Loucy (cell line): ENCODE measurements around the gene SNRPB.

ENCODE experiments used
- H2AFZ ChIP-seq: fragments of 200-600 bp; sonication (generic); 2 replicates; pipeline ENCODE4 v1.6.0; 2016; ENCODE audit warnings: antibody characterized with exemption, mild to moderate bottlenecking, low read length, moderate library complexity
- H3F3A ChIP-seq: fragments of 200-600 bp; 2 replicates; pipeline ENCODE4 v1.6.0; 2016; ENCODE audit warnings: antibody characterized with exemption, low read depth, mild to moderate bottlenecking
- H3K27me3 ChIP-seq: fragments of 200-600 bp; sonication (generic); 2 replicates; pipeline ENCODE4 v1.6.1; 2014; ENCODE audit warnings: low read length, mild to moderate bottlenecking; ENCODE audit not compliant: insufficient read depth, poor library complexity, severe bottlenecking
- H3K36me3 ChIP-seq: fragments of 200-600 bp; sonication (generic); 2 replicates; pipeline ENCODE4 v1.6.1; 2016; ENCODE audit warnings: low read length; ENCODE audit not compliant: insufficient read depth
- H3K4me1 ChIP-seq: fragments of 200-600 bp; sonication (generic); 2 replicates; pipeline ENCODE4 v1.5.1; 2014; ENCODE audit warnings: low read length, mild to moderate bottlenecking; ENCODE audit not compliant: insufficient read depth, poor library complexity, severe bottlenecking
- H3K4me2 ChIP-seq: fragments of 200-600 bp; sonication (generic); 2 replicates; pipeline ENCODE4 v1.6.0; 2014; ENCODE audit warnings: antibody characterized with exemption, low read length, low read depth, mild to moderate bottlenecking; ENCODE audit not compliant: poor library complexity, severe bottlenecking
- H3K4me3 ChIP-seq: fragments of 200-600 bp; sonication (generic); 2 replicates; pipeline ENCODE4 v1.5.1; 2014; ENCODE audit warnings: low read length, mild to moderate bottlenecking, mixed read lengths; ENCODE audit not compliant: poor library complexity, severe bottlenecking
- H3K79me2 ChIP-seq: fragments of 200-600 bp; sonication (generic); 2 replicates; pipeline ENCODE4 v1.6.1; 2014; ENCODE audit warnings: low read length; ENCODE audit not compliant: insufficient read depth
- H3K9ac ChIP-seq: fragments of 200-600 bp; sonication (generic); 2 replicates; pipeline ENCODE4 v1.6.0; 2014; ENCODE audit warnings: mild to moderate bottlenecking, low read depth, low read length, moderate library complexity; ENCODE audit not compliant: poor library complexity, severe bottlenecking
- H3K9me2 ChIP-seq: fragments of 200-600 bp; sonication (generic); replicated peaks from 2 replicates; pipeline ENCODE4 v1.6.1; 2016; ENCODE audit warnings: low read depth, low read length, mixed read lengths
- H3K9me3 ChIP-seq: fragments of 200-600 bp; sonication (generic); 2 replicates; pipeline ENCODE4 v1.6.1; 2014; ENCODE audit warnings: mild to moderate bottlenecking, antibody characterized with exemption, low read length, low read depth; ENCODE audit not compliant: insufficient read depth
- H4K20me1 ChIP-seq: fragments of 200-600 bp; sonication (generic); 2 replicates; pipeline ENCODE4 v1.6.0; 2014; ENCODE audit warnings: antibody characterized with exemption, low read length, mild to moderate bottlenecking; ENCODE audit not compliant: insufficient read depth, poor library complexity, severe bottlenecking
- EZH2phosphoT487 ChIP-seq: fragments of 200-600 bp; IDR thresholded peaks from 2 replicates; pipeline ENCODE4 v1.6.1; 2018; ENCODE audit warnings: antibody characterized with exemption, mild to moderate bottlenecking, moderate library complexity, borderline replicate concordance
- TF ChIP-seq, protein P1 (sequence below): fragments of 200-600 bp; sonication (generic); conservative IDR thresholded peaks from 2 replicates; pipeline ENCODE4 v1.5.1; 2014; ENCODE audit warnings: mild to moderate bottlenecking, antibody characterized with exemption, low read length

Gene SNRPB

GRCh38 chr20:2418388-2418787 is 52.2 kb downstream of the SNRPB start:
- Histone ChIP-seq H4K20me1 (no peaks in the 10 kb centered on the region), H3K9me3 (no peaks in the 10 kb centered on the region), H3K4me1 (no peaks in the 10 kb centered on the region), H3K79me2 (no peaks in the 10 kb centered on the region), H2AFZ (no peak overlapping the region), H3K36me3 (no peaks in the 10 kb centered on the region), H3K27me3 (no peaks in the 10 kb centered on the region), H3K4me2 (no peak overlapping the region), H3K9ac (no peak overlapping the region), H3K4me3 (no peak overlapping the region), H3K9me2 (no peaks in the 10 kb centered on the region), H3F3A (no peaks in the 10 kb centered on the region)
- TF ChIP-seq, protein P1, sequence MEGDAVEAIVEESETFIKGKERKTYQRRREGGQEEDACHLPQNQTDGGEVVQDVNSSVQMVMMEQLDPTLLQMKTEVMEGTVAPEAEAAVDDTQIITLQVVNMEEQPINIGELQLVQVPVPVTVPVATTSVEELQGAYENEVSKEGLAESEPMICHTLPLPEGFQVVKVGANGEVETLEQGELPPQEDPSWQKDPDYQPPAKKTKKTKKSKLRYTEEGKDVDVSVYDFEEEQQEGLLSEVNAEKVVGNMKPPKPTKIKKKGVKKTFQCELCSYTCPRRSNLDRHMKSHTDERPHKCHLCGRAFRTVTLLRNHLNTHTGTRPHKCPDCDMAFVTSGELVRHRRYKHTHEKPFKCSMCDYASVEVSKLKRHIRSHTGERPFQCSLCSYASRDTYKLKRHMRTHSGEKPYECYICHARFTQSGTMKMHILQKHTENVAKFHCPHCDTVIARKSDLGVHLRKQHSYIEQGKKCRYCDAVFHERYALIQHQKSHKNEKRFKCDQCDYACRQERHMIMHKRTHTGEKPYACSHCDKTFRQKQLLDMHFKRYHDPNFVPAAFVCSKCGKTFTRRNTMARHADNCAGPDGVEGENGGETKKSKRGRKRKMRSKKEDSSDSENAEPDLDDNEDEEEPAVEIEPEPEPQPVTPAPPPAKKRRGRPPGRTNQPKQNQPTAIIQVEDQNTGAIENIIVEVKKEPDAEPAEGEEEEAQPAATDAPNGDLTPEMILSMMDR = no peak
- TF ChIP-seq EZH2phosphoT487 = no peak

DNA sequence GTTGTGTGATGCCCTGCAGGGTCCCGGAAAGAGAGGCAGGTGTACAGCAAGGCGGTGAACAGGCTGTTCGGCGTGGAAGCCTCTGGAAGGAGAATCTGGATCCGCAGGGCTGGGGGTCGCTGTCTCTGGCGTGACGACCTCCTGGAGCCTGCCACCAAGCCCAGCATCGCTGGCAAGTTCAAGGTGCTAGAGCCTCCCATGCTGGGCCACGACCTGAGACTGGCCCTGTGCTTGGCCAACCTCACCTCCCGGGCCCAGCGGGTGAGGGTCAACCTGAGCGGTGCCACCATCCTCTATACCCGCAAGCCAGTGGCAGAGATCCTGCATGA is 53.4 kb downstream of the SNRPB start:
- H3K27me3 ChIP-seq = no peaks in the 10 kb centered on the region
- no peaks in the 10 kb centered on the region for H3K9me3 ChIP-seq
- no peaks in the 10 kb centered on the region for H4K20me1 ChIP-seq
- no peak overlapping the region for H3K4me2 ChIP-seq
- H2AFZ ChIP-seq = no peak overlapping the region
- H3K9me2 ChIP-seq = no peaks in the 10 kb centered on the region
- no peaks in the 10 kb centered on the region for H3K4me1 ChIP-seq
- H3K9ac ChIP-seq = no peak overlapping the region
- no peaks in the 10 kb centered on the region for H3K36me3 ChIP-seq
- no peaks in the 10 kb centered on the region for H3K79me2 ChIP-seq
- no peak overlapping the region for H3K4me3 ChIP-seq
- H3F3A ChIP-seq = no peaks in the 10 kb centered on the region
- TF ChIP-seq, protein P1 = no peak
- TF ChIP-seq EZH2phosphoT487 = no peak

DNA sequence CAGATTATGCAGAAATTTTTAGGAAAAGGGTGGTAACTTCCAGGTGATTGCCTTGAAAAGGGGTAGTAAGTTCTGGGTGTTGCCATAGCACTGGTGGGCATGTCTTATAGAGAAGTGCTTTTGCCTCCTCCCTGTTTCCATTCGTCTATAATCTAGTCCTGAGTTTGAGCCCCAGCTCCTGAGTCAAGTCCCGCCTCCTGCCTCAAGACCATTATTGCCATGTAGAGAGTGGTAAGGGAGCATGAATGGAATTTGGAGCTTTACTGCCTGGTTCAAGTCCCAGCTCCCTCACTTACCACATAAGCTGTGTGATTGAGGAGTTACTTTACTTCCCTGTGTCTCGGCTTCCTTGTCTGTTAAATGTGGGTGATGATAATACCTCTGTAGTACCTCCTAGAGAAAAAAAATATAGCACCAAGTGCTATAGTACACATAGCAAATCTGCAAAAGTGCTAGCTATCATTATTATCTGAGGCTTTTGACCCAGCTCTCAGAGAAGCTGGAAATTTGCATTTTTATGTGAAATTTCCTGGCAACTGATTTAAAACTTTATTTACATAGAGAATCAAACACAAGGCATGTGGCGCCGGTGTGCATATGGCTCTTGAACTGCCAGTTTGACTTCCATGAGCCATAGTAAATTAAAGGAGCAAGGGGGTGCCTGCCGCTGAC is 53.9 kb downstream of the SNRPB start:
- Histone ChIP-seq H4K20me1 (no peaks in the 10 kb centered on the region), H3K4me3 (no peak overlapping the region), H3K4me2 (no peak overlapping the region), H3K36me3 (no peaks in the 10 kb centered on the region), H3K9me3 (no peaks in the 10 kb centered on the region), H3F3A (no peaks in the 10 kb centered on the region), H3K27me3 (no peaks in the 10 kb centered on the region), H3K9me2 (no peaks in the 10 kb centered on the region), H2AFZ (no peak overlapping the region), H3K4me1 (no peaks in the 10 kb centered on the region), H3K9ac (no peak overlapping the region), H3K79me2 (no peaks in the 10 kb centered on the region)
- TF ChIP-seq, protein P1 = no peak
- TF ChIP-seq EZH2phosphoT487 = no peak
